ENCODE measurements around the gene COL9A1.

The COL9A1 gene

DNA sequence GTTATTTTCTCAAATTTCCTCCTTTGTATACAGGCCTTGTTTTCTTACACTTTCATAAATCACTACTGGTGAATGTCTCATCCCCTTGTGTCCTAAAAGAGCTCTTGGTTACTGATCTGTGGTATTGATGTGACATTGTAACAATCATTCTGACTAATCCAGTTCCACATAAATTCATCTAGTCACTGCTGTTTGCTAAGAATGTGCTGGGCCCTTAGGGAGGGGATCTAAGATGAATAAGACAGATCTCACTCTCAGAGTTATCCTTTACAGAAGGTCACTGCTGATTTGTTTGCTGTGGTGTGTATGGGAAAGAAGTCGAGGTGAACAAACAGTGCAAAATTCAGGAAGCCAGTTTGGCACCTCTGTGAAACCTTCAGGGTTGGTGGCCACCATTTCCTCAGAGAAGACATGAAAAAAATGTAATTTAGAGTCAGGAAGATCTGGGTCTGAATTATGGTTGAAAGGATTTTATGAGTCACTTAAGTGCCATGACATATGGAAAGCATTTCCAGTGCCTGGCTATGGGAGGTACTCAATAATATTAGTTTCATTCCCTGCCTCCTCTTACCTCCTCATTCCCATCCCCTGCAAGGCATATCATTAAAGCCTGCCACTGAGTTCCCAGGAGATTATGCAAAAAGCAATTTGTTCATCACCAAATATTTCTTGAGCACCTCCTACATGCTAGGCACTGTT is 121.8 kb downstream of the COL9A1 start:
- Histone ChIP-seq H3K36me3 (ENCODE audit: control insufficient read depth, insufficient read depth, low read length) (peaks cover 2% of the 10 kb centered on the region), H3K27me3 (replicated peaks; ENCODE audit: control insufficient read depth, insufficient read depth, low read length) (no peaks in the 10 kb centered on the region), H3K4me3 (replicated peaks; ENCODE audit: low read depth, low read length) (no peak overlapping the region)
- TF ChIP-seq, protein P1, sequence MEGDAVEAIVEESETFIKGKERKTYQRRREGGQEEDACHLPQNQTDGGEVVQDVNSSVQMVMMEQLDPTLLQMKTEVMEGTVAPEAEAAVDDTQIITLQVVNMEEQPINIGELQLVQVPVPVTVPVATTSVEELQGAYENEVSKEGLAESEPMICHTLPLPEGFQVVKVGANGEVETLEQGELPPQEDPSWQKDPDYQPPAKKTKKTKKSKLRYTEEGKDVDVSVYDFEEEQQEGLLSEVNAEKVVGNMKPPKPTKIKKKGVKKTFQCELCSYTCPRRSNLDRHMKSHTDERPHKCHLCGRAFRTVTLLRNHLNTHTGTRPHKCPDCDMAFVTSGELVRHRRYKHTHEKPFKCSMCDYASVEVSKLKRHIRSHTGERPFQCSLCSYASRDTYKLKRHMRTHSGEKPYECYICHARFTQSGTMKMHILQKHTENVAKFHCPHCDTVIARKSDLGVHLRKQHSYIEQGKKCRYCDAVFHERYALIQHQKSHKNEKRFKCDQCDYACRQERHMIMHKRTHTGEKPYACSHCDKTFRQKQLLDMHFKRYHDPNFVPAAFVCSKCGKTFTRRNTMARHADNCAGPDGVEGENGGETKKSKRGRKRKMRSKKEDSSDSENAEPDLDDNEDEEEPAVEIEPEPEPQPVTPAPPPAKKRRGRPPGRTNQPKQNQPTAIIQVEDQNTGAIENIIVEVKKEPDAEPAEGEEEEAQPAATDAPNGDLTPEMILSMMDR (IDR thresholded peaks at IDR 0.05; ENCODE audit: insufficient read depth, low read length, poor library complexity, severe bottlenecking), result no peak
- DNase-seq (ENCODE audit: extremely low read depth, insufficient read length), result peak; percentile 8

DNA sequence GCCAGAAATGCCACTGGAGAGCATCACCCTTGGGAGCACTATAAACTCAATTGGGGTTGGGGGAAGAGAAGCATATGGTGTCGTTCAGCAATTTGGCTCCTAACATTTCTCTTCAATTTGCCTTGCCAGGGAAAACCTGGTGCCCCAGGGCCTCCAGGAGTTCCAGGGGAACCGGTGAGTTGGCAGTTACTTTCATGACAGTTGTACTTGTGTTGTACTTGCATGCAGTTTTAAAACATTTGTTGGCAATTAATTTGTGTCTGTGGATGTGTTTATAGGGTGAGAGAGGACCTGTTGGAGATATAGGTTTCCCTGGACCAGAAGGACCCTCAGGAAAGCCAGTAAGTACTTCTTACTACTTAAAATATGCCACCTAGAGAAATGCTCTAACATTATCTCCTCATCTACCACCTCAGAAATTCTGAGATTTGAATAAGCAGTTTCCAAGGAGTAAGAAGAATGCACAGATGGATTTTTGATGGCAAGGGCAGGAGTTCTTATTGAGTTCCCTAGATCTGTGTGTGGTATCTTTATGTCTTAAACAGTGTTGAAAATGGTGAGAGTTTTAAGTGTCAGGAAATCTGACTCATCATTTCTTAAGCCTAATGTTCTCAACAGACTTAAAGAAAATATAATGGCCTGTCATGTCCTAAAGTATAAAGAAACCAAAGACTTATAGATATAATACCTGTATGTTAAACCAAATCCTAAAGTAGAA is 122.5 kb downstream of the COL9A1 start:
- Histone ChIP-seq H3K4me3 (replicated peaks; ENCODE audit: low read depth, low read length) (no peak overlapping the region), H3K36me3 (ENCODE audit: control insufficient read depth, insufficient read depth, low read length) (peaks cover 2% of the 10 kb centered on the region), H3K27me3 (replicated peaks; ENCODE audit: control insufficient read depth, insufficient read depth, low read length) (no peaks in the 10 kb centered on the region)
- DNase-seq (ENCODE audit: extremely low read depth, insufficient read length), result no peak
- TF ChIP-seq, protein P1 (IDR thresholded peaks at IDR 0.05; ENCODE audit: insufficient read depth, low read length, poor library complexity, severe bottlenecking), result no peak

DNA sequence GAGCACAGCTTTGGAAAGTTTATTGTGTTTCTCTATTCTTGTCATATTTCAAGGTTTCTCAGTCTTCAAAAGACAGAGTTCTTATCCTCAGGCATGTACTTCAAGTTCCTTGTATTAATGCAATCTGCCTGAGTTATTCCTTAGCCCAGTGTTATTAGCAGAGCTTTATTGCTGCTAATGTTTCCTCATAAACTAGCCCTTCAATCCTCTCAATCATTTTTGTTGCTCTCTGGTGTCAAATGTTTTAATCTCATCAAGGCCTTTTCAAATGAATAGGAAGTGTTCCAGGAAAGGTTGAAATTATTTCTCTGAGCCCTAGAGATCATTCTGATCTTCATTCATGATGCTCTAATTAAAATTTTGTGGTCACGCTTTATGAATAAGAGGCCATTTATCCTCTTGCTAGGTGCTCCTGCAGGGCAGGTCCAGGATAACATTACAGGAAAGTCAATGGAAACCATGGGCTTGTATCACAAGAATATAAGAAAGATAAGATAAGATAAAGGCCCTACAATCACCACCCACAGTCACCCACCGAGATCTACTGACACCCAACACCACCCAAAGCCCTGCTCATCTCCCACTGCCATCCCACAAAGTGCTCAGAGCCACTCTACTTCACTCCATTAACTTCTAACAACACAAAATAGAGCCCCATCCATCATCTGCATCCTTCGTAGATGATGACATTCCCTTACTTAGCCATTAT is 125.9 kb downstream of the COL9A1 start:
- H3K36me3 ChIP-seq (ENCODE audit: control insufficient read depth, insufficient read depth, low read length), result peaks cover 2% of the 10 kb centered on the region
- no peak for DNase-seq (ENCODE audit: extremely low read depth, insufficient read length)
- no peaks in the 10 kb centered on the region for H3K27me3 ChIP-seq (replicated peaks; ENCODE audit: control insufficient read depth, insufficient read depth, low read length)
- TF ChIP-seq, protein P1 (IDR thresholded peaks at IDR 0.05; ENCODE audit: insufficient read depth, low read length, poor library complexity, severe bottlenecking), result no peak
- H3K4me3 ChIP-seq (replicated peaks; ENCODE audit: low read depth, low read length), result no peak overlapping the region

DNA sequence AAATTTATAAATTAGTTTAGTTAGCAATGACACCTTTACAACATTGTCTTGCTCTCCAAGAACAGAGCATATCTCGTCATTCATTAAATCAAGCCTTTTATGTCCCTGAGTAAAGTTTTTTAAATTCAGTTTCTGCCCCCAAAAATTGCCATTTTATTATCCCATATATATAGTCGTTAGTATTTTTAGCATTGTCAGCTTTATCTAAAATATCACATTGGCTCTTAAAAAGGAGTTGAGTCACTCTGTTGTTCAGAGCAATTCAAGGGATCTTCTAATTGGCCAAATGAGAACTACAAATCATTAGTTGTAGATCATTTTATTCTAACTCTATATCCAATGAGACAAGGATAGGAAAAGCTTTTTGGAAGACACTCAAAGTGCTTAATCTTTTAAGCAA is 127.1 kb downstream of the COL9A1 start:
- DNase-seq (ENCODE audit: extremely low read depth, insufficient read length), result no peak
- TF ChIP-seq, protein P1 (IDR thresholded peaks at IDR 0.05; ENCODE audit: insufficient read depth, low read length, poor library complexity, severe bottlenecking), result no peak
- Histone ChIP-seq H3K27me3 (replicated peaks; ENCODE audit: control insufficient read depth, insufficient read depth, low read length) (no peaks in the 10 kb centered on the region), H3K36me3 (ENCODE audit: control insufficient read depth, insufficient read depth, low read length) (peaks cover 2% of the 10 kb centered on the region), H3K4me3 (replicated peaks; ENCODE audit: low read depth, low read length) (no peak overlapping the region)

DNA sequence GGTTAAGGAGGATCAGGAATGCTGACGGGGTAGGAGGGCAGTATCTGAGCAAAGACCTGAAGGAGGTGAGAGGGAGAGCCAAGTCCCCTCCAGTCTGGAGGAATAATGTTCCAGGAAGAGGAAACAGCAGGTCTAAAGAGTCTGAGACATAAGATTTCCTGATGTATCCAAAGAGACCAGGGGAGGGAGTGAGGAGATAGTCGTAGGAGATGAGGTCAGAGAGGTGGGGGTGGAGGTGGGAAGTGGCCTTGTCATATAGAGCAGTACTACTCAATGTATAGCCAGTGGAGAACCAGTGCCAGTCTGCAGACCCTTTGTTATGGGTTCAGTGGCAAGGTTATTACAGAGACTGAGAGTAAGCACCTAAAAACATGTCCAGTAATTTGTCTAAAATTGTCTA is 130.6 kb downstream of the COL9A1 start:
- TF ChIP-seq, protein P1 (IDR thresholded peaks at IDR 0.05; ENCODE audit: insufficient read depth, low read length, poor library complexity, severe bottlenecking), result no peak

More for the DNA sequence above, 130.6 kb downstream of the COL9A1 start:
- no peak for DNase-seq (ENCODE audit: extremely low read depth, insufficient read length)
- Histone ChIP-seq H3K27me3 (replicated peaks; ENCODE audit: control insufficient read depth, insufficient read depth, low read length) (no peaks in the 10 kb centered on the region), H3K36me3 (ENCODE audit: control insufficient read depth, insufficient read depth, low read length) (no peaks in the 10 kb centered on the region), H3K4me3 (replicated peaks; ENCODE audit: low read depth, low read length) (no peak overlapping the region)

Measured in GM06990 (cell line).